GM12891 (cell line): ENCODE measurements around the gene TAL2.

Experiments used
- DNase-seq: peaks from one replicate; pipeline ENCODE4 v3.0.0; 2011; ENCODE audit warnings: low spot score; ENCODE audit not compliant: insufficient read length
- FAIRE-seq: peaks from 2 replicates; lab custom pipeline; 2011; peaks lifted over from hg19 to GRCh38; lab: Jason Lieb, UNC
- PAX5 ChIP-seq: IDR thresholded peaks from 2 replicates; pipeline ENCODE4 v1.6.1; 2011; ENCODE audit warnings: low read length, moderate library complexity, mild to moderate bottlenecking; ENCODE audit not compliant: insufficient read depth, severe bottlenecking
- POLR2A ChIP-seq: IDR thresholded peaks from 2 replicates; pipeline ENCODE4 v1.6.1; 2011; ENCODE audit warnings: low read depth, low read length, control low read depth
- POLR2AphosphoS5 ChIP-seq: IDR thresholded peaks from 2 replicates; pipeline ENCODE4 v1.6.1; 2011; ENCODE audit warnings: low read depth, low read length, control low read depth
- POU2F2 ChIP-seq: IDR thresholded peaks from 2 replicates; pipeline ENCODE4 v1.6.1; 2011; ENCODE audit warnings: low read depth, mild to moderate bottlenecking, control low read depth, low read length, moderate library complexity
- SPI1 ChIP-seq: IDR thresholded peaks from 2 replicates; pipeline ENCODE4 v1.6.1; 2011; ENCODE audit warnings: low read depth, low read length, control low read depth
- TAF1 ChIP-seq: IDR thresholded peaks from 2 replicates; pipeline ENCODE4 v1.6.1; 2011; ENCODE audit warnings: low read depth, low read length, control low read depth

TAL2 gene

DNA sequence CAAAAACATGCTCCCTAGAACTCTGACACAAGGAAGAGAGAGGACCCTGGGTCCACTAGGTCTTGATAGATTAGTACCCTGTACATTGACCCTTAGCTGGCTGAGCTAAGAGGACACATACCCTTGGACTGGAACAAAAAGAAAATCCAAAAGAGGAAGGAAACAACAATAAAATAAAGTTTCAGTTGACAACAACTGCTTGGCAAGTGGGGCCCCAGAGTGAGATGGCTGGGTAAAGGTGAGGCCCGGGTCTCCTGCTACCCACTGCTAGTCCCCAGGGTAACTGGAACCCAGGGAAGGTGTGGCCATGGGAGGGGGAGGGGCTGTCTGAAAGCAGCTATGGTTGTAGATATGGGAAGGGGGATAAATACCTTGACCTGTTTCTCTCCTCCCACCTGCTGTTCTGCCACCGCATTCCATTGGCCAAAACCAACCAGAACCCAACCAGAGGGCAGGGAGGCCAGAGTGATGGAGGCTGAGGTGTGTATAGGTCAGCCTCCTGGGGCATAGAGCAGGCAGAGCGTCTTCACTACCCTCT, 11.7 kb downstream of the TAL2 start:
- no peak for TF ChIP-seq TAF1
- TF ChIP-seq PAX5 = no peak
- TF ChIP-seq POLR2AphosphoS5 = no peak
- TF ChIP-seq POU2F2 = no peak
- TF ChIP-seq SPI1 = no peak
- TF ChIP-seq POLR2A = no peak
- DNase-seq = no peak
- no peak for FAIRE-seq

DNA sequence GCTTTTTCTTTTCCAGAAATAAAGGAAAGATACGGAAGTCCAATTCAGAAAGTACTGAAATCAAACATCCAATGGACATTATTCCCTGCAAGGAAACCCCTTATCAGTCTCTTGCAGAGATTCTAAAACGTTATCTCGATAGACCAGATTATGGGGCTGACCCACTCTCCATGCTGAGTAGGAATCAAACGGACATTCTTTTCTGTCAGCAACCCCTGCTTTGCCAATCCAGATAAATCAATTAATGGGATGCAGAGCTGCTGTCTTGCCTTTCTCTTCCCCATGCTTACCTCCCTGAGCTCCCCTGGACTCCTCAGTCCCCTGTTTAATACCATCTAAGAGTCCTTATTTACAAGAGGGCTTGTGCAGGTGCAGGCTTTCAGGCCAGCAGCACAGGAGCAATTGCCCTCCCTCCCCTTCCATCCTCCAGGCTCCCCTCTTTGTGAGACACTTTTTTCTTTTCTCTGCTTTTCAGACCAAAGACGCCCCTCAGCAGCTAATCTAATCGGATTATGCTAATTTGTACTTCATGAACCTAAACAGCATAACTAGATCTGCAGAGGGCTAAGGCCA, 14.2 kb downstream of the TAL2 start:
- FAIRE-seq (no peak), DNase-seq (no peak)
- no peak for TF ChIP-seq POU2F2
- no peak for TF ChIP-seq POLR2AphosphoS5
- no peak for TF ChIP-seq TAF1
- TF ChIP-seq PAX5 = no peak
- TF ChIP-seq POLR2A = no peak
- TF ChIP-seq SPI1 = no peak

DNA sequence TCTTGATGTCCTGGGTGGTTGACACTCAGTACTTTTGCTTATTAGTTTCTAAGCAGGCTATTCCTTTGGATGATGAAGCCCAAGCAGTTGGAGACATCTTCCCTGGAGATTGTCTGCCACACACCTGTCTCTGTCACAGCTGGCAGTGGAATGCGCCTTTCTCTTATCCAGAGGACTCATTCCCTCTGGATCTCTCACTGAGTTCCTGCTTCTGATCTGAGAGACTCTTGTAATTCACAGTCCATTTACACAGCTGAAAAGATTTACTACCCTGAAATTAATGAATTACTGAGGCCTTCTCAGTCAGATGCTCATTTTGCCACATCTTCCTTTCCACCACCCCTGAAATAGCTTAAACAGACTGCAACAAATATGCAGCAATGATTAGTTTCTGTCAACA, 15.9 kb downstream of the TAL2 start:
- FAIRE-seq (no peak), DNase-seq (no peak)
- TF ChIP-seq TAF1 (no peak), PAX5 (no peak), SPI1 (no peak), POLR2A (no peak), POU2F2 (no peak), POLR2AphosphoS5 (no peak)

DNA sequence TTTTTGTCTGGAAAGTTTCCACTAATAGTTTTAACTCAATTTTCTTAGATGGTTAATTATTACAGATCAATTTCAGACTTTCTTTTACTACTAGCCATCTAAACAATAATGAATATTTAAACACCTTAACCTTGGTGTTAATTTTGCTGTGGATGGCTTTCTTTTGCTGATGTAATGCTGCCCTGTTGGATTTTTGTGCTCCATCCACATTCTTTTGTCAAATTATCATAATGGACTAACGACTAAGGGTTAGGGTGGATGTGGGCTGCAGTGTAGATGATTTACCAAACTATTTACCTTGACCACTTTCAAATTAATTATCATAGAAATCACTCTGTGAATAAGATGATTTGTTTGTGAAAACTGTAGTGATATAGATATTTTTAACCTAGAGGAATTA, 16.5 kb downstream of the TAL2 start:
- TF ChIP-seq POLR2A (no peak), SPI1 (no peak), POLR2AphosphoS5 (no peak), PAX5 (no peak), TAF1 (no peak), POU2F2 (no peak)
- DNase-seq (no peak), FAIRE-seq (no peak)

DNA sequence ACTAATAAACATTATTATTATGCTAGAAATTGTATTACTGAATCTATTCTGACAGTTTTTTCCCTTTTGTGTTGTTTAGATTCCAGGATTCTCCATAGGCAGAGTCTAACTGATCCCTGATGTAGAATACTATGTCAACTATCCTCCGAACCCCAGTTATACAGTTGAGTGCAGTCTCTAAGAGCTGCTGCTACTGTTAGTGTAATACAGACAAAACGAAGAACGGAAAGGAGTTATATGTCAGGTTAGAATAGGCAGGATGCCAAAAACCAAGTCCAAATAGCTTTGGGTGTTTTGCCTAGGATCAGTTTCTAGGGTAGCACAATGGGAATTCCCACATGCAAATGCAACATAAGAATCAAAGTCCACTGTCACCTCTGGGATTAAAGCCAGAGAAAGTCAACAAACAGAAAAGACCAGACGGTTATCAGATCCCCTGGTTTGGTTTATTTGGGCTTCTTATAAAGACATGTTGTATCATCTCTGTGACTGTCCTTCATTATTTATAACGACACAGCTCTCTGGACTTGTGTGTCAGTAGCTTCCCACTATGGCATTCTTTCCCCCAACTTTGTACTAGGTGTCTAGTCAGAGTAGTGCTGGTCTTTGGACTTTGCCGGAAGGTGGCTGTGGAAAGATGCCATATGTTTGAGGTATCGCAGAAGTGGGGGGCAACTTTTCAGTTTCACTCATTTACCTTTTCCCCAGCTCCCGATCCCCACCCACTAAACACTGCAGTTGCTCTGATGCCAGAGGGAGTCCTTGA, 17.2 kb downstream of the TAL2 start:
- no peak for DNase-seq
- FAIRE-seq = no peak
- TF ChIP-seq PAX5 (no peak), POLR2A (no peak), TAF1 (no peak), POLR2AphosphoS5 (no peak)

DNA sequence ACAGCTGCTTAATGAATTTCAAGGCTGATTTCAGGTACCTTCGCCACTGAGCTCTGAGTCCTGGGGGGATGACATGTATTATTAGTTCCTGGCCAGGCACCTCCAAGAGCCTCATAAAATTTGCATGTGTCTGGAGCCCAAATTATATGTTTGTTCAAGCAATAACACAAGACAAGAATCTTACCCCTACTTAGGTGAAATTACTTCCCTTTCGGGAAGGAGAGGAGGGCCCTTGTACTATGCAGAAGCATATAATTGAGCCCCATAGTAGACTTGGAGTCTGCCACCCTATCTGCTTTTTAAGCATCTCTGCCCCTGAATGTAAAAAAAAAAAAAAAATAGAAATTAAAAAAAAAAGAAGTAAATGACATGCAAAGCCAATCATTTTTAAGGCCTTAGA, 19.1 kb downstream of the TAL2 start:
- FAIRE-seq (no peak), DNase-seq (no peak)
- TF ChIP-seq POLR2AphosphoS5 = no peak
- TF ChIP-seq SPI1 = no peak
- no peak for TF ChIP-seq TAF1
- TF ChIP-seq PAX5 = no peak
- TF ChIP-seq POU2F2 = no peak
- no peak for TF ChIP-seq POLR2A

DNA sequence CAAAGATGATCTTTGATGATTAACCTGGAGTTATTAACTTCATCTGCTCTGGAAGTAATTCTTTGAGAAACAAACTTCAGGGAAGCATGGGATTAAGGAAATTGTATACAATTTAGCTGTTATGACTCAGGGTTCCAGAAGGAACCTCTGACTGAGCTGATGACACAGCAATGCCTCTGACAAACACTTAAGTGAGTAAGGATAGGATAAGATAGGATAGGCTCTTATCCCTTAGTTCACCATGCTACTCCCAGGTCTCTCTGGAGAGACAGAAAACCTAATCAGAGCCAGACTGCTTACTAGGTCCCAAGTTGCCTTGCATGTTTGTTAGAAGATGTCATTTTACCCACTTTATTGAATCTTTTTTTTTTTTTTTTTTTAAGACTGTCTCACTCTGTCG, 19.5 kb downstream of the TAL2 start:
- FAIRE-seq (no peak), DNase-seq (no peak)
- no peak for TF ChIP-seq PAX5

DNA sequence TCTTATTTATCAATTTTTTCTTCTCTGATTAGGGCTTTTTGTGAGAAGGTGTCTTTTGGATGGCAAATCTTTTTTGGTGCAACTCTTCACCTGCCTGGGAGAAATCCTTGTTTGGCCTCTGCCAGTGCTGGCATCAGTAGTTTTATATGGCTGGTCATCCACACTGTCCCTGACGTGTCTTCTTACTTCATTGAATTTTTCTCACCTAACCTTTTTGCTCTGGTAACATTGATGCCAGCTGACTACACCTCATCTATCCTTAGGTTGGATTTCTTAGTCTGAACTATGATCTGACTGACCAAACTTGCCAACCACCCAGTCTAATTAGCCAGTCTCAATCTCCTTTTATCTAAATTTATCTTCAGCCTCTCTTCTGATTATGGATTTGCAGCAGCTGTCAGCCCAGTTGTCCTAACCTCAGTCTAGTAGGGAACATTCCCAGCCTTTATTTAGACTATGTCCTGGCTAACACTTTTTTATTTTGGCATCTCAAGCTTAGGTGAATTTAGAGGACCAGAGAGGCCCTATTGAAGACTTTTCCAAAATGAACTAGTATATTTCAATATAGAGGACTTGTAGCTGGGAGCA, 21.5 kb downstream of the TAL2 start:
- FAIRE-seq (no peak), DNase-seq (no peak)
- TF ChIP-seq SPI1 (no peak), TAF1 (no peak), POU2F2 (no peak)

DNA sequence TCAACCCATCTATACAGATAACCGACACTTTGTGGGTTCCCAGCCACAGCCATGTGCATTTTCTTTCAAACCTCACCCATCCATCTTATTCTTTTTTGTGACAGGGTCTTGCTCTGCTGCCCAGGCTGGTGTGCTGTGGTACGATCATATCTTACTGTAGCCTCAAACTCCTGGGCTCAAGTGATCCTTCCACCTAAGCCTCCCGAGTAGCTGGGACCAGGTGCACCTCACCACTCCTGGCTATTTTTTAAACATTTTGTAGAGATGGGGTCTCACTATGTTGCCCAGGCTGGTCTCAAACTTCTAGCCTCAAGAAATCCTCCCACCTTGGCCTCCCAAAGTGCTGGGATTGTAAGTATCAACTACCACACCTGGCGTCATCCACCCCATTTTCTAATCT, 24.7 kb downstream of the TAL2 start:
- DNase-seq (no peak), FAIRE-seq (no peak)
- no peak for TF ChIP-seq POLR2AphosphoS5
- TF ChIP-seq POLR2A = no peak
- no peak for TF ChIP-seq POU2F2
- TF ChIP-seq TAF1 = no peak
- no peak for TF ChIP-seq PAX5
- TF ChIP-seq SPI1 = no peak

DNA sequence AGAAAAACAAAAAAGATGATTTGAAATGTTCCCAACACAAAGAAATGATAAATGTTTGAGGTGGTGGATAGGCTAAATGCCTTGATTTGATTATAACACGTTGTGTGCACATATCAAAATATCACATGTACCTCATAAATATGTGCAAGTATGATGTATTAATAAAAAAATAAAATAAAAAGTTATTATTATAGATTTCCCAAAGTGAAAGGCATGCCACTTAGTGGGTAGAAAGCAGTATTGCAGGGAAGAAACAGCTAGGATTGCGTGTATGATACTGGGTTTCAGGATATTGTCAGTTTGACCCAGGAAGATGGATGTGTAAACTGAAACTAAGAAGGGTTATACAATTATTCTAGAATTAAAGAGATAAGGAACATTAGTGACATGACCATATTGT, 28.5 kb downstream of the TAL2 start:
- DNase-seq (no peak), FAIRE-seq (no peak)
- no peak for TF ChIP-seq POLR2A
- TF ChIP-seq POU2F2 = no peak
- no peak for TF ChIP-seq SPI1
- no peak for TF ChIP-seq TAF1
- no peak for TF ChIP-seq PAX5
- no peak for TF ChIP-seq POLR2AphosphoS5
